ENCODE results near the gene FOXA2. TPM values are rescaled to one million over a fixed set of nuclear protein-coding genes. Genes with fewer than 3 reads are reported as not detected.
"Not testable (repeated sequence)": the region's sequence is repeated elsewhere in the genome, so short reads cannot be mapped to it uniquely, and the experiment has no call there.

The FOXA2 gene
- polyA plus RNA-seq, 3 donors, result not detected

- DNase-seq, result no peak
These were observed 30.0 kb downstream of the FOXA2 start for GRCh38 chr20:22554391-22554790.

GRCh38 chr20:22550514-22550913 is 33.9 kb downstream of the FOXA2 start:
- H3K9me3 ChIP-seq (replicated peaks in 1 of 2; ENCODE audit: control insufficient read depth in 1 of 2, insufficient read depth in 1 of 2, low read length in 2 of 2); H3K27ac ChIP-seq (ENCODE audit: low read depth in 1 of 2, low read length in 2 of 2); DNase-seq; H3K36me3 ChIP-seq (replicated peaks in 1 of 2; ENCODE audit: control insufficient read depth in 1 of 2, insufficient read depth in 2 of 2, low read length in 2 of 2); H3K27me3 ChIP-seq (ENCODE audit: control insufficient read depth in 2 of 2, insufficient read depth in 2 of 2, low read length in 2 of 2); H4K20me1 ChIP-seq (ENCODE audit: insufficient read depth, low read length); H3K9ac ChIP-seq (ENCODE audit: insufficient read depth, low read length, poor library complexity, severe bottlenecking); H3K4me1 ChIP-seq (ENCODE audit: control insufficient read depth in 1 of 2, insufficient read depth in 2 of 2, low read length in 2 of 2); H3K4me3 ChIP-seq (replicated peaks in 1 of 3; ENCODE audit: low read depth in 2 of 3, low read length in 3 of 3); H2AFZ ChIP-seq (ENCODE audit: insufficient read depth, low read depth, low read length, poor library complexity, severe bottlenecking); H3K4me2 ChIP-seq (replicated peaks; ENCODE audit: extremely low read depth, low read length, poor library complexity, severe bottlenecking); H3K79me2 ChIP-seq (ENCODE audit: insufficient read depth, low read length); H3K36me3 Mint-ChIP-seq; intact Hi-C loops (cut with micrococcal nuclease); H3K4me1 Mint-ChIP-seq; H3K27ac Mint-ChIP-seq; H3K4me3 Mint-ChIP-seq: not testable (repeated sequence)
- Mint-ChIP-seq H3K9me3 (peaks cover 0 to 14% (median 2%) of the 10 kb centered on the region in 7 donors), H3K27me3 (ENCODE audit: low read depth in 3 of 3) (peaks cover 8 to 17% (median 14%) of the 10 kb centered on the region in 3 donors)
- WGBS (ENCODE audit: insufficient coverage), result 88% methylated on average over 2 of the region's 4 CpGs

More at GRCh38 chr20:22554391-22554790, 30.0 kb downstream of the FOXA2 start:
- Histone ChIP-seq H3K9me3 (replicated peaks in 1 of 2; ENCODE audit: control insufficient read depth in 1 of 2, insufficient read depth in 1 of 2, low read length in 2 of 2) (no peaks in the 10 kb centered on the region), H3K79me2 (ENCODE audit: insufficient read depth, low read length) (no peaks in the 10 kb centered on the region), H3K27ac (ENCODE audit: low read depth in 1 of 2, low read length in 2 of 2) (no peak overlapping the region), H3K4me3 (replicated peaks in 1 of 3; ENCODE audit: low read depth in 2 of 3, low read length in 3 of 3) (no peak overlapping the region), H3K9ac (ENCODE audit: insufficient read depth, low read length, poor library complexity, severe bottlenecking) (no peak overlapping the region), H3K36me3 (replicated peaks in 1 of 2; ENCODE audit: control insufficient read depth in 1 of 2, insufficient read depth in 2 of 2, low read length in 2 of 2) (no peaks in the 10 kb centered on the region), H2AFZ (ENCODE audit: insufficient read depth, low read depth, low read length, poor library complexity, severe bottlenecking) (no peak overlapping the region), H3K4me1 (ENCODE audit: control insufficient read depth in 1 of 2, insufficient read depth in 2 of 2, low read length in 2 of 2) (no peaks in the 10 kb centered on the region), H4K20me1 (ENCODE audit: insufficient read depth, low read length) (no peaks in the 10 kb centered on the region), H3K4me2 (replicated peaks; ENCODE audit: extremely low read depth, low read length, poor library complexity, severe bottlenecking) (no peak overlapping the region), H3K27me3 (ENCODE audit: control insufficient read depth in 2 of 2, insufficient read depth in 2 of 2, low read length in 2 of 2) (peaks cover 12 to 14% of the 10 kb centered on the region in 2 donors)
- Mint-ChIP-seq H3K27ac (no peak overlapping the region), H3K4me1 (no peaks in the 10 kb centered on the region), H3K4me3 (no peak overlapping the region), H3K27me3 (ENCODE audit: low read depth in 3 of 3) (peaks cover 24 to 44% (median 24%) of the 10 kb centered on the region in 3 donors), H3K36me3 (no peaks in the 10 kb centered on the region), H3K9me3 (peaks cover 0 to 16% (median 4%) of the 10 kb centered on the region in 7 donors)
- WGBS (ENCODE audit: insufficient coverage), result 100% methylated on average over 1 of the region's 2 CpGs
- intact Hi-C loops (cut with micrococcal nuclease), result no loop called here
- no peak for TF ChIP-seq CTCF (IDR thresholded peaks at IDR 0.05)

All from CD14-positive monocyte (primary cell).